Stimulated activated CD8-positive, alpha-beta memory T cell treated with anti-CD3 and anti-CD28 coated beads, Interleukin-4, amount 100 ng/mL, for 4 hours (primary cell): ENCODE measurements around the gene SUSD4.

ENCODE experiments used
- DNase-seq, 2 donors: peaks; one replicate each; pipeline ENCODE4 v3.0.0-alpha.2; 2020; ENCODE audit warnings: low read depth in 2 of 2, low spot score in 1 of 2

The SUSD4 gene

GRCh38 chr1:223363057-223363855, 720 bp downstream of the SUSD4 start:
- DNase-seq, result peak in 1 of 2 donors; percentile 9

GRCh38 chr1:223358826-223359225, 5.2 kb downstream of the SUSD4 start:
- no peak for DNase-seq

GRCh38 chr1:223355699-223356098, 8.3 kb downstream of the SUSD4 start:
- no peak for DNase-seq

GRCh38 chr1:223353939-223354338, 10.0 kb downstream of the SUSD4 start:
- no peak for DNase-seq

GRCh38 chr1:223352944-223353343, 11.0 kb downstream of the SUSD4 start:
- DNase-seq, result no peak

- no peak for DNase-seq
Measured at GRCh38 chr1:223350361-223350908, 13.5 kb downstream of the SUSD4 start.

- no peak for DNase-seq
Measured at GRCh38 chr1:223349241-223349640, 14.7 kb downstream of the SUSD4 start.

GRCh38 chr1:223348439-223348838, 15.5 kb downstream of the SUSD4 start:
- no peak for DNase-seq

GRCh38 chr1:223347583-223347982, 16.4 kb downstream of the SUSD4 start:
- DNase-seq, result no peak

- DNase-seq, result no peak
Measured at GRCh38 chr1:223346311-223346710, 17.7 kb downstream of the SUSD4 start.

- DNase-seq, result no peak
Measured at GRCh38 chr1:223345720-223346119, 18.3 kb downstream of the SUSD4 start.

- DNase-seq, result no peak
Measured at GRCh38 chr1:223344491-223344890, 19.5 kb downstream of the SUSD4 start.

GRCh38 chr1:223343692-223344091, 20.3 kb downstream of the SUSD4 start:
- no peak for DNase-seq

- DNase-seq, result no peak
Measured at GRCh38 chr1:223341121-223341520, 22.9 kb downstream of the SUSD4 start.

GRCh38 chr1:223340637-223341036, 23.3 kb downstream of the SUSD4 start:
- no peak for DNase-seq

GRCh38 chr1:223339861-223340260, 24.1 kb downstream of the SUSD4 start:
- no peak for DNase-seq

GRCh38 chr1:223338811-223339746, 24.9 kb downstream of the SUSD4 start:
- DNase-seq, result no peak

GRCh38 chr1:223337174-223337869, 26.7 kb downstream of the SUSD4 start:
- no peak for DNase-seq

GRCh38 chr1:223334156-223334555, 29.8 kb downstream of the SUSD4 start:
- no peak for DNase-seq

- no peak for DNase-seq
Measured at GRCh38 chr1:223332997-223333396, 31.0 kb downstream of the SUSD4 start.

GRCh38 chr1:223331929-223332328, 32.0 kb downstream of the SUSD4 start:
- no peak for DNase-seq
